Smooth muscle cell (in vitro differentiated cells): ENCODE results near the gene HNRNPUL1. TPM values are rescaled to one million over a fixed set of nuclear protein-coding genes. Genes with fewer than 3 reads are reported as not detected.

Experiments used
- DNase-seq: peaks from one replicate; lab custom pipeline; 2025; ENCODE audit not compliant: unreplicated experiment; lab: John Stamatoyannopoulos, UW
- H2AFZ ChIP-seq: fragments of 200-600 bp; sonication (generic); 2 replicates; pipeline ENCODE4 v1.6.0; 2016; ENCODE audit warnings: antibody characterized with exemption, low read depth, mild to moderate bottlenecking
- H3F3A ChIP-seq: fragments of 200-600 bp; sonication (generic); 2 replicates; pipeline ENCODE4 v1.6.0; 2017; ENCODE audit warnings: antibody characterized with exemption, low read depth
- H3K27ac ChIP-seq: fragments of 200-600 bp; sonication (generic); 2 replicates; pipeline ENCODE4 v1.5.1; 2016; ENCODE audit warnings: low read depth, mild to moderate bottlenecking
- H3K27me3 ChIP-seq: fragments of 200-600 bp; sonication (generic); 2 replicates; pipeline ENCODE4 v1.6.1; 2016; ENCODE audit warnings: low read depth, mild to moderate bottlenecking
- H3K36me3 ChIP-seq: fragments of 200-600 bp; sonication (generic); 2 replicates; pipeline ENCODE4 v1.5.1; 2016; ENCODE audit warnings: low read depth
- H3K4me1 ChIP-seq: fragments of 200-600 bp; sonication (generic); 2 replicates; pipeline ENCODE4 v1.5.1; 2016; ENCODE audit warnings: low read depth
- H3K4me2 ChIP-seq: fragments of 200-600 bp; sonication (generic); 2 replicates; pipeline ENCODE4 v1.6.0; 2016; ENCODE audit warnings: mild to moderate bottlenecking
- H3K4me3 ChIP-seq: fragments of 200-600 bp; sonication (generic); 2 replicates; pipeline ENCODE4 v1.5.1; 2016; ENCODE audit warnings: mild to moderate bottlenecking
- H3K79me2 ChIP-seq: fragments of 200-600 bp; sonication (generic); 2 replicates; pipeline ENCODE4 v1.6.0; 2016; ENCODE audit warnings: low read depth, mild to moderate bottlenecking
- H3K9ac ChIP-seq: fragments of 200-600 bp; sonication (generic); 2 replicates; pipeline ENCODE4 v1.6.0; 2016; ENCODE audit warnings: low read depth
- H3K9me3 ChIP-seq: fragments of 200-600 bp; sonication (generic); replicated peaks from 2 replicates; pipeline ENCODE4 v1.5.1; 2016; ENCODE audit warnings: low read depth
- H4K20me1 ChIP-seq: fragments of 200-600 bp; sonication (generic); 2 replicates; pipeline ENCODE4 v1.6.0; 2016; ENCODE audit warnings: low read depth
- WGBS: methylation state at CpG from one replicate; pipeline ENCODE4 v1.1.7; 2016; ENCODE audit warnings: low lambda C conversion rate; 5-methylcytosine and 5-hydroxymethylcytosine counted together
- polyA plus RNA-seq: library from polyadenylated mRNA; unstranded; fragments of >200 nt; fragmentation: Nextera tagmentation; extraction: Ambion mirVana; gene quantifications from 2 replicates; pipeline ENCODE4 v1.2.1, GENCODE V29; 2016
- total RNA-seq: library from RNA; depleted of rRNA; stranded (reverse); fragments of >200 nt; gene quantifications from 2 replicates; pipeline ENCODE4 v1.2.3, GENCODE V29; 2014
- TF ChIP-seq, protein P1 (sequence below): fragments of 200-600 bp; sonication (generic); IDR thresholded peaks from 2 replicates; pipeline ENCODE4 v1.5.1; 2017; ENCODE audit warnings: borderline replicate concordance, mild to moderate bottlenecking, antibody characterized with exemption; ENCODE audit not compliant: insufficient read depth, poor library complexity, severe bottlenecking

HNRNPUL1 gene
- total and polyA plus RNA-seq, 2 experiments from 2014 or later, result 101 to 125 TPM

DNA sequence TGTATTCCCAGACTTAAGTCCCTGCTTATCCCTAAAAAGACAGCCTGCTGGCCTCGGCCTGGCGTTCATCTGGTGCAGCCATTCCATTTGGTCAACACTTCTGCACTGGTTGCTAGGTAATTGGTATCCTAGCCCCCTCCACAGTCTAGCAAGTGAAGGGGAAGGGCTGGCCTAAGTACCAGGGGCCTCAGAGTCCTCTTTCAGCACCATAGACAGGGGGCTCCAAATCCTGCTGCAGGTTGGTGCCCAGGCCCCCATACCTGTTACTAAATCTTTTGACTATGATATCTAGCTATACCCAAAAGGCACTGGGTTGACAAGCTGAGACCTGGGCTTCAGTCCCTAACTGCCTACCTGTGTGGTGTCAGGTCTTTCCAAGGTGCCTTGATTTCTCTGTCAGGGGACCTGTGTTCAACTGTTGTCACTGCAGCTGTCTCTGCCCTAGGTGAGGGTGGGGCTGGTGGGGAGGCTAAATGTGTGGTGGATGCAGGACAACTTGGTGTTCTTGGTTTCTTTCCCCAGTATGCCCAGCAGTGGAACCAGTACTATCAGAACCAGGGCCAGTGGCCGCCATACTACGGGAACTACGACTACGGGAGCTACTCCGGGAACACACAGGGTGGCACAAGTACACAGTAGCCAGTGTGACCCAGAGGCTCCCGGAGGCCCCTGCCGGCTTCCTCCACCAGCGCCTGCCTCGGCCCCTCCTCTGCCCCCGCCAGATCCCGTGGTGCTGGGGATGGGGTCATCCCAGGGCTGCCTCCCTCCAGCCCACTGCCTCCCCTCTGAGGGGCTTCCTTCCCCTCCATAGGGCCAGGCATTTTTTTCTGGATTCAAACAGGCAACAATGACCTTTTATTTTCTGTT is 42.0 kb downstream of the HNRNPUL1 start:
- DNase-seq, result no peak
- peaks cover 18% of the 10 kb centered on the region for H3K36me3 ChIP-seq
- WGBS, result 98% methylated on average over 10 of the region's 13 CpGs

DNA sequence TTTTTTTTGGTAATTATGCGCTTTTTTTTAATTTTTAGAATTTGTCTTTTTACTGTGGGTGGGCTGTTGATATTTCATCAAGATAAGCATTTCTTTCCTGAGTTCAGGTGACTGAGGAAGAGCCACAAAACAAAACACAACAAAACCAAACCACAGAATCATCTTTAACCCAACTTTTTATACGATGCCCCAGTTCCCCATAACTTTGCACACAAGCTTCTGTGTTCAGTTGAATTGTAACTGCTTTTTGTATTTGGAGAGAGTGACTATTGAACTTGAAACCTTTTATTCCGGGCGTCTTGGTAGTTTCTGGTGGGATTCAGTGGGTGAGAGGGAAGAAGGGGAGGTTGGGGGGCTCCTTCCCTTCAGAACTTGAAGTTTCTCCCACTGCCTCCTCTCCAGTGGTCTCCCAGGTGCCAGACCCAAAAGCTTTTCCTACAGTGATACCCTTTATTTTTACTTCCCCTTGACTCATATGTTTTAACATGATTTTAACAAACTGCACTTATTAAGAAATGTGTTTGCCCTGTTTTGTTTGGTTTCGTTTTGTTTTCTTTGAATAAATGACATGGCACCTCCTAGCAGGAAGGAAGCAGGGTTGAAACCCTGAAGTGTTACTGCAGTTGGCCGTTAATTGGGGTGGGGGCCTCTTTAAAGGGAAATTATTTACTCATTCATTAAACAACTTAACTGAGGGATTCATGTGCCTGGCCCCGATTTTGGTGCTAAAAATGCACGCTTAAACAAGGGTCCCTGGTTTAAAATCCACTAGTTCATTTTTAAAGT is 43.1 kb downstream of the HNRNPUL1 start:
- H3K27ac ChIP-seq, result peak overlapping the region; percentile 89
- no peak overlapping the region for H3K9ac ChIP-seq
- H3K36me3 ChIP-seq, result peaks cover 13% of the 10 kb centered on the region
- peaks cover 17% of the 10 kb centered on the region for H3K4me1 ChIP-seq
- TF ChIP-seq, protein P1, sequence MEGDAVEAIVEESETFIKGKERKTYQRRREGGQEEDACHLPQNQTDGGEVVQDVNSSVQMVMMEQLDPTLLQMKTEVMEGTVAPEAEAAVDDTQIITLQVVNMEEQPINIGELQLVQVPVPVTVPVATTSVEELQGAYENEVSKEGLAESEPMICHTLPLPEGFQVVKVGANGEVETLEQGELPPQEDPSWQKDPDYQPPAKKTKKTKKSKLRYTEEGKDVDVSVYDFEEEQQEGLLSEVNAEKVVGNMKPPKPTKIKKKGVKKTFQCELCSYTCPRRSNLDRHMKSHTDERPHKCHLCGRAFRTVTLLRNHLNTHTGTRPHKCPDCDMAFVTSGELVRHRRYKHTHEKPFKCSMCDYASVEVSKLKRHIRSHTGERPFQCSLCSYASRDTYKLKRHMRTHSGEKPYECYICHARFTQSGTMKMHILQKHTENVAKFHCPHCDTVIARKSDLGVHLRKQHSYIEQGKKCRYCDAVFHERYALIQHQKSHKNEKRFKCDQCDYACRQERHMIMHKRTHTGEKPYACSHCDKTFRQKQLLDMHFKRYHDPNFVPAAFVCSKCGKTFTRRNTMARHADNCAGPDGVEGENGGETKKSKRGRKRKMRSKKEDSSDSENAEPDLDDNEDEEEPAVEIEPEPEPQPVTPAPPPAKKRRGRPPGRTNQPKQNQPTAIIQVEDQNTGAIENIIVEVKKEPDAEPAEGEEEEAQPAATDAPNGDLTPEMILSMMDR, result no peak
- H3F3A ChIP-seq, result peaks cover 49% of the 10 kb centered on the region
- H2AFZ ChIP-seq, result no peak overlapping the region
- no peak for DNase-seq
- WGBS, result 95% methylated on average over 8 of the region's 8 CpGs
- H4K20me1 ChIP-seq, result no peaks in the 10 kb centered on the region
- H3K79me2 ChIP-seq, result peaks cover 11% of the 10 kb centered on the region
- H3K4me2 ChIP-seq, result no peak overlapping the region
- no peaks in the 10 kb centered on the region for H3K27me3 ChIP-seq
- H3K4me3 ChIP-seq, result no peak overlapping the region
- H3K9me3 ChIP-seq, result no peaks in the 10 kb centered on the region

More for the DNA sequence above, 42.0 kb downstream of the HNRNPUL1 start:
- TF ChIP-seq, protein P1, result no peak
- no peak overlapping the region for H2AFZ ChIP-seq
- peaks cover 45% of the 10 kb centered on the region for H3F3A ChIP-seq
- H3K27ac ChIP-seq, result peak overlapping the region; percentile 89
- peaks cover 4% of the 10 kb centered on the region for H3K79me2 ChIP-seq
- H3K9me3 ChIP-seq, result no peaks in the 10 kb centered on the region
- H3K9ac ChIP-seq, result no peak overlapping the region
- peaks cover 16% of the 10 kb centered on the region for H3K4me1 ChIP-seq
- no peaks in the 10 kb centered on the region for H3K27me3 ChIP-seq
- no peak overlapping the region for H3K4me2 ChIP-seq
- H3K4me3 ChIP-seq, result no peak overlapping the region
- H4K20me1 ChIP-seq, result peaks cover 6% of the 10 kb centered on the region

DNA sequence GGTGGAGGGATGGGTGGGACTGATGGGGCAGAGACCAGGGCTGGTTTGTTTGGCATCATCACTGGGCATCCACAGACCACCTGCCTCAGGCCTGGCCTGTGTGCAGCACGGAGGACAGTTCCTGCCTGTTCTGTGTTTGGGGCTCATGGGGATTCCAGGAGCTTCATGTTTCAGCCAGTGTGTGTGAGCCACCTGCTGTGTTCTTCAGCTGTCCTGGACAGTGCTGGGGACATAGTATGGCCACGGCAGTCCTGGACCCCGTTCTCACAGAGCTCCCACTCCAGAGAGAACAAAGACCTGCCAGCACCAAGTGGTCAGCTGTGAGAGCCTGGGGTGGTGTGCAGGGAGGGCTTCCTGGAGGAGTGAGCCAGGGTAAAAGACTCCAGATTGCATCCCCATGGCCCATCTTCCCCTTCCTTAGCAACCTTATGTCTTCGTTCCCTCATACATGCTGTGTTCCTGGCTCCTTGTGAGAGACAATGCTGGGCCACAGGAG is 43.8 kb downstream of the HNRNPUL1 start:
- H3K4me2 ChIP-seq, result no peak overlapping the region
- no peak for DNase-seq
- H3K4me3 ChIP-seq, result no peak overlapping the region
- peaks cover 49% of the 10 kb centered on the region for H3F3A ChIP-seq
- H3K9ac ChIP-seq, result peak overlapping the region; percentile 62
- H3K36me3 ChIP-seq, result peaks cover 13% of the 10 kb centered on the region
- H2AFZ ChIP-seq, result no peak overlapping the region
- H3K9me3 ChIP-seq, result no peaks in the 10 kb centered on the region
- no peaks in the 10 kb centered on the region for H3K27me3 ChIP-seq
- H3K4me1 ChIP-seq, result peaks cover 17% of the 10 kb centered on the region
- whole genome bisulfite sequencing, result 78% methylated on average over 4 of the region's 4 CpGs
- H3K79me2 ChIP-seq, result peaks cover 16% of the 10 kb centered on the region
- TF ChIP-seq, protein P1, result no peak
- peak overlapping the region; percentile 89 for H3K27ac ChIP-seq
- peaks cover 4% of the 10 kb centered on the region for H4K20me1 ChIP-seq
